GM23338 (cell line): ENCODE measurements around the gene TATDN3. TPM values are rescaled to one million over a fixed set of nuclear protein-coding genes. Genes with fewer than 3 reads are reported as not detected.

Experiments used
- ATAC-seq: fragments of 200-7000 bp; cut with Tn5 transposase; 3 replicates; pipeline ENCODE4 v1.9.1; 2020
- DNase-seq: peaks from one replicate; pipeline ENCODE4 v3.0.0-alpha.2; 2015; ENCODE audit warnings: low spot score
- H2AFZ ChIP-seq: fragments of 200-600 bp; sonication (generic); 2 replicates; pipeline ENCODE4 v1.8.0; 2016; ENCODE audit warnings: antibody characterized with exemption, mild to moderate bottlenecking, moderate library complexity
- H3F3A ChIP-seq: fragments of 200-600 bp; sonication (generic); replicated peaks from 2 replicates; pipeline ENCODE4 v1.8.0; 2017; ENCODE audit warnings: antibody characterized with exemption, mixed run types, low read depth
- H3K27ac ChIP-seq: fragments of 200-600 bp; sonication (generic); 2 replicates; pipeline ENCODE4 v1.6.1; 2016; ENCODE audit warnings: low read depth
- H3K27me3 ChIP-seq: fragments of 200-600 bp; sonication (generic); 2 replicates; pipeline ENCODE4 v1.8.0; 2016; ENCODE audit warnings: mild to moderate bottlenecking, mixed run types, moderate library complexity; ENCODE audit not compliant: insufficient read depth
- H3K36me3 ChIP-seq: fragments of 200-600 bp; sonication (generic); 2 replicates; pipeline ENCODE4 v1.8.0; 2016; ENCODE audit warnings: mild to moderate bottlenecking; ENCODE audit not compliant: insufficient read depth
- H3K4me1 ChIP-seq: fragments of 200-600 bp; sonication (generic); 2 replicates; pipeline ENCODE4 v1.8.0; 2016; ENCODE audit warnings: mild to moderate bottlenecking, moderate library complexity; ENCODE audit not compliant: insufficient read depth
- H3K4me2 ChIP-seq: fragments of 200-600 bp; sonication (generic); 2 replicates; pipeline ENCODE4 v1.7.1; 2017; ENCODE audit warnings: mixed run types
- H3K4me3 ChIP-seq: fragments of 200-600 bp; sonication (generic); 2 replicates; pipeline ENCODE4 v1.6.1; 2016; ENCODE audit warnings: mixed run types
- H3K79me2 ChIP-seq: fragments of 200-600 bp; sonication (generic); replicated peaks from 2 replicates; pipeline ENCODE4 v1.8.0; 2017; ENCODE audit warnings: mild to moderate bottlenecking; ENCODE audit not compliant: insufficient read depth
- H3K9me2 ChIP-seq: fragments of 200-600 bp; sonication (generic); 2 replicates; pipeline ENCODE4 v1.8.0; 2017; ENCODE audit not compliant: insufficient read depth
- H4K20me1 ChIP-seq: fragments of 200-600 bp; sonication (generic); replicated peaks from 2 replicates; pipeline ENCODE4 v1.8.0; 2017; ENCODE audit warnings: mild to moderate bottlenecking; ENCODE audit not compliant: insufficient read depth
- H3K27ac Mint-ChIP-seq: 2 replicates; pipeline ENCODE4 v1.8.0; 2020; ENCODE audit warnings: inconsistent platforms, mild to moderate bottlenecking, moderate library complexity, mixed read lengths
- H3K27me3 Mint-ChIP-seq: 3 replicates; pipeline ENCODE4 v1.8.0; 2022; ENCODE audit warnings: low read depth, mild to moderate bottlenecking, moderate library complexity, mixed read lengths, inconsistent platforms; ENCODE audit not compliant: insufficient read depth, poor library complexity
- H3K36me3 Mint-ChIP-seq: 3 replicates; pipeline ENCODE4 v1.8.0; 2021; ENCODE audit warnings: low read depth, mild to moderate bottlenecking, inconsistent platforms, moderate library complexity, mixed read lengths
- H3K4me1 Mint-ChIP-seq: 3 replicates; pipeline ENCODE4 v1.8.0; 2020; ENCODE audit warnings: mild to moderate bottlenecking, inconsistent platforms, mixed read lengths
- H3K4me3 Mint-ChIP-seq: 3 replicates; pipeline ENCODE4 v1.8.0; 2021; ENCODE audit warnings: moderate library complexity, mild to moderate bottlenecking, inconsistent platforms, mixed read lengths
- H3K9me3 Mint-ChIP-seq: 3 replicates; pipeline ENCODE4 v1.8.0; 2020; ENCODE audit warnings: moderate library complexity, mild to moderate bottlenecking, inconsistent platforms, mixed read lengths
- CREB1 ChIP-seq: fragments of 250-450 bp; sonication (Bioruptor Pico); IDR thresholded peaks from 2 replicates; pipeline ENCODE4 v1.5.0; 2020; ENCODE audit warnings: low read depth, mild to moderate bottlenecking, moderate library complexity
- EZH2 ChIP-seq: fragments of 200-600 bp; sonication (generic); IDR thresholded peaks from one replicate; pipeline ENCODE4 v1.8.0; 2017; ENCODE audit warnings: antibody characterized with exemption, mild to moderate bottlenecking, low read depth; ENCODE audit not compliant: unreplicated experiment
- EZH2phosphoT487 ChIP-seq: fragments of 200-600 bp; sonication (generic); IDR thresholded peaks from one replicate; pipeline ENCODE4 v1.8.1; 2018; ENCODE audit warnings: antibody characterized with exemption; ENCODE audit not compliant: unreplicated experiment
- JUNB ChIP-seq: IDR thresholded peaks from one replicate; pipeline ENCODE4 v1.6.1; 2016; ENCODE audit warnings: antibody characterized with exemption; ENCODE audit not compliant: unreplicated experiment
- NANOG ChIP-seq: IDR thresholded peaks from 2 replicates; pipeline ENCODE4 v1.6.1; 2016; ENCODE audit warnings: antibody characterized with exemption, borderline replicate concordance
- POLR2AphosphoS5 ChIP-seq: IDR thresholded peaks from 2 replicates; pipeline ENCODE4 v1.6.1; 2016; ENCODE audit warnings: antibody characterized with exemption, low read depth
- STAT1 ChIP-seq: IDR thresholded peaks from one replicate; pipeline ENCODE4 v1.6.1; 2016; ENCODE audit warnings: antibody characterized with exemption; ENCODE audit not compliant: unreplicated experiment
- ZNF114 ChIP-seq: fragments of 250-450 bp; sonication (Bioruptor Pico); IDR thresholded peaks from 2 replicates; pipeline ENCODE4 v1.5.0; 2020; ENCODE audit warnings: mild to moderate bottlenecking, moderate library complexity
- ZNF331 ChIP-seq: fragments of 250-450 bp; sonication (Bioruptor Pico); IDR thresholded peaks from 2 replicates; pipeline ENCODE4 v1.5.0; 2020; ENCODE audit warnings: low read depth, mild to moderate bottlenecking, moderate library complexity
- polyA plus RNA-seq: library from polyadenylated mRNA; unstranded; fragments of >200 nt; fragmentation: Nextera tagmentation; extraction: Ambion mirVana; gene quantifications from 2 replicates; pipeline ENCODE4 v1.2.1, GENCODE V29; 2016
- total RNA-seq: library from RNA; depleted of rRNA; stranded (reverse); fragments of >200 nt; shearing (Covaris generic); gene quantifications from 2 replicates; pipeline ENCODE4 v1.2.3, GENCODE V29; 2014
- TF ChIP-seq, protein P1 (sequence below): IDR thresholded peaks from 2 replicates; pipeline ENCODE4 v1.6.1; 2016; ENCODE audit warnings: antibody characterized with exemption
- TF ChIP-seq, protein P2 (sequence below): fragments of 250-450 bp; sonication (Bioruptor Pico); IDR thresholded peaks from 2 replicates; pipeline ENCODE4 v1.5.0; 2020; ENCODE audit warnings: mild to moderate bottlenecking, moderate library complexity
- TF ChIP-seq, protein P3 (sequence below), 2 experiments: fragments of 200-600 bp in 1 of 2; sonication (generic) in 1 of 2; conservative IDR thresholded peaks; 2 replicates each; pipeline versions ENCODE4 v1.5.1 to v1.6.1; 2016 to 2017; ENCODE audit warnings: antibody characterized with exemption in 2 of 2, low read depth in 2 of 2, mild to moderate bottlenecking in 2 of 2, moderate library complexity in 1 of 2
- TF ChIP-seq, protein P4 (sequence below): IDR thresholded peaks from one replicate; pipeline ENCODE4 v1.6.1; 2018; ENCODE audit warnings: antibody characterized with exemption; ENCODE audit not compliant: unreplicated experiment

The TATDN3 gene
- total and polyA plus RNA-seq, 2 experiments from 2014 or later = 10.9 to 24.2 TPM

DNA sequence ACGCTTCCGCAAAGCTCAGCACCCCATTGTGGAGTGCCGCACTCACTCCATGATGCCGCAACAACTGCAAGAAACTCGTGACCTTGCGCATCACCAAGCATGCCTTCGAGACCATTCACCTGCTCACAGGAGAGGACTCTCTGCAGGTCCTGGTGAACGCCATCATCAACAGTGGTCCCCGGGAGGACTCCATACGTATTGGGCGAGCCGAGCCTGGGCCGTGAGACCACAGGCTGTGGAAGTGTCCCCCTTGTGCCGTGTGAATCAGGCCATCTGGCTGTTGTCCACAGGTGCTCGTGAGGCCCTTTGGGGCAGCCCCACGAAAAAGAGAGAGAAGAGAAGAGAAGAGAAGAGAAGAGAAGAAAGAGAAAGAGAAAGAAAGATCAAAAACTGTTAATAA is 32.5 kb downstream of the TATDN3 start:
- H3K4me1 ChIP-seq = peaks cover 6% of the 10 kb centered on the region; the same call in 1 of the 2 replicates
- Mint-ChIP-seq H3K4me3 (no peak overlapping the region), H3K4me1 (peaks cover 4% of the 10 kb centered on the region; the same call in 2 of the 3 replicates), H3K27me3 (peaks cover 6% of the 10 kb centered on the region), H3K9me3 (peaks cover 46% of the 10 kb centered on the region), H3K36me3 (peaks cover 35% of the 10 kb centered on the region), H3K27ac (no peak overlapping the region)
- H3K4me3 ChIP-seq = no peak overlapping the region
- no peaks in the 10 kb centered on the region for H3F3A ChIP-seq
- H3K36me3 ChIP-seq = peaks cover 12% of the 10 kb centered on the region; the same call in 1 of the 2 replicates
- H4K20me1 ChIP-seq = no peaks in the 10 kb centered on the region
- H3K9me2 ChIP-seq = no peaks in the 10 kb centered on the region
- H3K79me2 ChIP-seq = no peaks in the 10 kb centered on the region
- no peaks in the 10 kb centered on the region for H3K27me3 ChIP-seq
- DNase-seq (no peak), ATAC-seq (no peak)
- H2AFZ ChIP-seq = no peak overlapping the region
- no peak overlapping the region for H3K4me2 ChIP-seq
- H3K27ac ChIP-seq = no peak overlapping the region
- TF ChIP-seq, protein P1, sequence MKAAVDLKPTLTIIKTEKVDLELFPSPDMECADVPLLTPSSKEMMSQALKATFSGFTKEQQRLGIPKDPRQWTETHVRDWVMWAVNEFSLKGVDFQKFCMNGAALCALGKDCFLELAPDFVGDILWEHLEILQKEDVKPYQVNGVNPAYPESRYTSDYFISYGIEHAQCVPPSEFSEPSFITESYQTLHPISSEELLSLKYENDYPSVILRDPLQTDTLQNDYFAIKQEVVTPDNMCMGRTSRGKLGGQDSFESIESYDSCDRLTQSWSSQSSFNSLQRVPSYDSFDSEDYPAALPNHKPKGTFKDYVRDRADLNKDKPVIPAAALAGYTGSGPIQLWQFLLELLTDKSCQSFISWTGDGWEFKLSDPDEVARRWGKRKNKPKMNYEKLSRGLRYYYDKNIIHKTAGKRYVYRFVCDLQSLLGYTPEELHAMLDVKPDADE = no peak
- TF ChIP-seq, protein P2, sequence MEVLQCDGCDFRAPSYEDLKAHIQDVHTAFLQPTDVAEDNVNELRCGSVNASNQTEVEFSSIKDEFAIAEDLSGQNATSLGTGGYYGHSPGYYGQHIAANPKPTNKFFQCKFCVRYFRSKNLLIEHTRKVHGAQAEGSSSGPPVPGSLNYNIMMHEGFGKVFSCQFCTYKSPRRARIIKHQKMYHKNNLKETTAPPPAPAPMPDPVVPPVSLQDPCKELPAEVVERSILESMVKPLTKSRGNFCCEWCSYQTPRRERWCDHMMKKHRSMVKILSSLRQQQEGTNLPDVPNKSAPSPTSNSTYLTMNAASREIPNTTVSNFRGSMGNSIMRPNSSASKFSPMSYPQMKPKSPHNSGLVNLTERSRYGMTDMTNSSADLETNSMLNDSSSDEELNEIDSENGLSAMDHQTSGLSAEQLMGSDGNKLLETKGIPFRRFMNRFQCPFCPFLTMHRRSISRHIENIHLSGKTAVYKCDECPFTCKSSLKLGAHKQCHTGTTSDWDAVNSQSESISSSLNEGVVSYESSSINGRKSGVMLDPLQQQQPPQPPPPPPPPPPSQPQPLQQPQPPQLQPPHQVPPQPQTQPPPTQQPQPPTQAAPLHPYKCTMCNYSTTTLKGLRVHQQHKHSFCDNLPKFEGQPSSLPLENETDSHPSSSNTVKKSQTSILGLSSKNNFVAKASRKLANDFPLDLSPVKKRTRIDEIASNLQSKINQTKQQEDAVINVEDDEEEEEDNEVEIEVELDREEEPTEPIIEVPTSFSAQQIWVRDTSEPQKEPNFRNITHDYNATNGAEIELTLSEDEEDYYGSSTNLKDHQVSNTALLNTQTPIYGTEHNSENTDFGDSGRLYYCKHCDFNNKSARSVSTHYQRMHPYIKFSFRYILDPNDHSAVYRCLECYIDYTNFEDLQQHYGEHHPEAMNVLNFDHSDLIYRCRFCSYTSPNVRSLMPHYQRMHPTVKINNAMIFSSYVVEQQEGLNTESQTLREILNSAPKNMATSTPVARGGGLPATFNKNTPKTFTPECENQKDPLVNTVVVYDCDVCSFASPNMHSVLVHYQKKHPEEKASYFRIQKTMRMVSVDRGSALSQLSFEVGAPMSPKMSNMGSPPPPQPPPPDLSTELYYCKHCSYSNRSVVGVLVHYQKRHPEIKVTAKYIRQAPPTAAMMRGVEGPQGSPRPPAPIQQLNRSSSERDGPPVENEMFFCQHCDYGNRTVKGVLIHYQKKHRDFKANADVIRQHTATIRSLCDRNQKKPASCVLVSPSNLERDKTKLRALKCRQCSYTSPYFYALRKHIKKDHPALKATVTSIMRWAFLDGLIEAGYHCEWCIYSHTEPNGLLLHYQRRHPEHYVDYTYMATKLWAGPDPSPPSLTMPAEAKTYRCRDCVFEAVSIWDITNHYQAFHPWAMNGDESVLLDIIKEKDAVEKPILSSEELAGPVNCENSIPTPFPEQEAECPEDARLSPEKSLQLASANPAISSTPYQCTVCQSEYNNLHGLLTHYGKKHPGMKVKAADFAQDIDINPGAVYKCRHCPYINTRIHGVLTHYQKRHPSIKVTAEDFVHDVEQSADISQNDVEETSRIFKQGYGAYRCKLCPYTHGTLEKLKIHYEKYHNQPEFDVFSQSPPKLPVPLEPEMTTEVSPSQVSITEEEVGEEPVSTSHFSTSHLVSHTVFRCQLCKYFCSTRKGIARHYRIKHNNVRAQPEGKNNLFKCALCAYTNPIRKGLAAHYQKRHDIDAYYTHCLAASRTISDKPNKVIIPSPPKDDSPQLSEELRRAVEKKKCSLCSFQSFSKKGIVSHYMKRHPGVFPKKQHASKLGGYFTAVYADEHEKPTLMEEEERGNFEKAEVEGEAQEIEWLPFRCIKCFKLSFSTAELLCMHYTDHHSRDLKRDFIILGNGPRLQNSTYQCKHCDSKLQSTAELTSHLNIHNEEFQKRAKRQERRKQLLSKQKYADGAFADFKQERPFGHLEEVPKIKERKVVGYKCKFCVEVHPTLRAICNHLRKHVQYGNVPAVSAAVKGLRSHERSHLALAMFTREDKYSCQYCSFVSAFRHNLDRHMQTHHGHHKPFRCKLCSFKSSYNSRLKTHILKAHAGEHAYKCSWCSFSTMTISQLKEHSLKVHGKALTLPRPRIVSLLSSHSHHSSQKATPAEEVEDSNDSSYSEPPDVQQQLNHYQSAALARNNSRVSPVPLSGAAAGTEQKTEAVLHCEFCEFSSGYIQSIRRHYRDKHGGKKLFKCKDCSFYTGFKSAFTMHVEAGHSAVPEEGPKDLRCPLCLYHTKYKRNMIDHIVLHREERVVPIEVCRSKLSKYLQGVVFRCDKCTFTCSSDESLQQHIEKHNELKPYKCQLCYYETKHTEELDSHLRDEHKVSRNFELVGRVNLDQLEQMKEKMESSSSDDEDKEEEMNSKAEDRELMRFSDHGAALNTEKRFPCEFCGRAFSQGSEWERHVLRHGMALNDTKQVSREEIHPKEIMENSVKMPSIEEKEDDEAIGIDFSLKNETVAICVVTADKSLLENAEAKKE (CRISPR knock-in tag) = no peak
- no peak for TF ChIP-seq POLR2AphosphoS5
- TF ChIP-seq ZNF331 = no peak
- no peak for TF ChIP-seq EZH2
- no peak for TF ChIP-seq NANOG
- TF ChIP-seq ZNF114 (CRISPR knock-in tag) = no peak
- no peak for TF ChIP-seq STAT1
- TF ChIP-seq, protein P3, sequence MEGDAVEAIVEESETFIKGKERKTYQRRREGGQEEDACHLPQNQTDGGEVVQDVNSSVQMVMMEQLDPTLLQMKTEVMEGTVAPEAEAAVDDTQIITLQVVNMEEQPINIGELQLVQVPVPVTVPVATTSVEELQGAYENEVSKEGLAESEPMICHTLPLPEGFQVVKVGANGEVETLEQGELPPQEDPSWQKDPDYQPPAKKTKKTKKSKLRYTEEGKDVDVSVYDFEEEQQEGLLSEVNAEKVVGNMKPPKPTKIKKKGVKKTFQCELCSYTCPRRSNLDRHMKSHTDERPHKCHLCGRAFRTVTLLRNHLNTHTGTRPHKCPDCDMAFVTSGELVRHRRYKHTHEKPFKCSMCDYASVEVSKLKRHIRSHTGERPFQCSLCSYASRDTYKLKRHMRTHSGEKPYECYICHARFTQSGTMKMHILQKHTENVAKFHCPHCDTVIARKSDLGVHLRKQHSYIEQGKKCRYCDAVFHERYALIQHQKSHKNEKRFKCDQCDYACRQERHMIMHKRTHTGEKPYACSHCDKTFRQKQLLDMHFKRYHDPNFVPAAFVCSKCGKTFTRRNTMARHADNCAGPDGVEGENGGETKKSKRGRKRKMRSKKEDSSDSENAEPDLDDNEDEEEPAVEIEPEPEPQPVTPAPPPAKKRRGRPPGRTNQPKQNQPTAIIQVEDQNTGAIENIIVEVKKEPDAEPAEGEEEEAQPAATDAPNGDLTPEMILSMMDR (conservative IDR thresholded peaks at IDR 0.05; ENCODE audit: low read depth in 2 of 2) = no peak
- TF ChIP-seq CREB1 (CRISPR knock-in tag) = no peak
- no peak for TF ChIP-seq JUNB
- TF ChIP-seq, protein P4, sequence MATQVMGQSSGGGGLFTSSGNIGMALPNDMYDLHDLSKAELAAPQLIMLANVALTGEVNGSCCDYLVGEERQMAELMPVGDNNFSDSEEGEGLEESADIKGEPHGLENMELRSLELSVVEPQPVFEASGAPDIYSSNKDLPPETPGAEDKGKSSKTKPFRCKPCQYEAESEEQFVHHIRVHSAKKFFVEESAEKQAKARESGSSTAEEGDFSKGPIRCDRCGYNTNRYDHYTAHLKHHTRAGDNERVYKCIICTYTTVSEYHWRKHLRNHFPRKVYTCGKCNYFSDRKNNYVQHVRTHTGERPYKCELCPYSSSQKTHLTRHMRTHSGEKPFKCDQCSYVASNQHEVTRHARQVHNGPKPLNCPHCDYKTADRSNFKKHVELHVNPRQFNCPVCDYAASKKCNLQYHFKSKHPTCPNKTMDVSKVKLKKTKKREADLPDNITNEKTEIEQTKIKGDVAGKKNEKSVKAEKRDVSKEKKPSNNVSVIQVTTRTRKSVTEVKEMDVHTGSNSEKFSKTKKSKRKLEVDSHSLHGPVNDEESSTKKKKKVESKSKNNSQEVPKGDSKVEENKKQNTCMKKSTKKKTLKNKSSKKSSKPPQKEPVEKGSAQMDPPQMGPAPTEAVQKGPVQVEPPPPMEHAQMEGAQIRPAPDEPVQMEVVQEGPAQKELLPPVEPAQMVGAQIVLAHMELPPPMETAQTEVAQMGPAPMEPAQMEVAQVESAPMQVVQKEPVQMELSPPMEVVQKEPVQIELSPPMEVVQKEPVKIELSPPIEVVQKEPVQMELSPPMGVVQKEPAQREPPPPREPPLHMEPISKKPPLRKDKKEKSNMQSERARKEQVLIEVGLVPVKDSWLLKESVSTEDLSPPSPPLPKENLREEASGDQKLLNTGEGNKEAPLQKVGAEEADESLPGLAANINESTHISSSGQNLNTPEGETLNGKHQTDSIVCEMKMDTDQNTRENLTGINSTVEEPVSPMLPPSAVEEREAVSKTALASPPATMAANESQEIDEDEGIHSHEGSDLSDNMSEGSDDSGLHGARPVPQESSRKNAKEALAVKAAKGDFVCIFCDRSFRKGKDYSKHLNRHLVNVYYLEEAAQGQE = no peak
- TF ChIP-seq EZH2phosphoT487 = no peak
